Pancreas (tissue), 10 donors: ENCODE data around the gene MMAB. TPM values are rescaled to one million over a fixed set of nuclear protein-coding genes. Genes with fewer than 3 reads are reported as not detected.

Experiments used
- ATAC-seq, 4 donors: fragments of 200-7000 bp; cut with Tn5 transposase; one replicate each; pipeline versions ENCODE4 v1.8.0 to v1.9.1; 2020; ENCODE audit warnings: mild to moderate bottlenecking in 4 of 4, moderate library complexity in 4 of 4
- DNase-seq, 6 donors: peaks; one replicate each; pipeline ENCODE4 v3.0.0-alpha.2; 2020
- FAIRE-seq: peaks from 2 replicates; lab custom pipeline; 2012; peaks lifted over from hg19 to GRCh38; lab: Jason Lieb, UNC
- H3K27ac ChIP-seq, 4 donors: fragments of 200-600 bp; sonication (generic); 1 replicate in 3 of 4; 2 replicates in 1 of 4; pipeline versions ENCODE4 v1.5.0 to v1.8.0; 2020
- H3K27me3 ChIP-seq, 4 donors: fragments of 200-600 bp; one replicate each; pipeline ENCODE4 v1.8.0; 2021
- H3K36me3 ChIP-seq, 3 donors: fragments of 200-600 bp; sonication (generic) in 1 of 3; one replicate each; pipeline versions ENCODE4 v1.5.0 to v1.8.0; 2020 to 2021
- H3K4me1 ChIP-seq, 3 donors: fragments of 200-600 bp; one replicate each; pipeline ENCODE4 v1.8.0; 2021
- H3K4me3 ChIP-seq, 4 donors: fragments of 200-600 bp; sonication (generic) in 2 of 4; one replicate each; pipeline versions ENCODE4 v1.5.0 to v1.8.0; 2020 to 2021
- H3K9me3 ChIP-seq, 4 donors: fragments of 200-600 bp; one replicate each; pipeline ENCODE4 v1.8.0; 2021
- WGBS, 2 donors: extraction: QIAGEN DNeasy Blood & Tissue Kit; methylation state at CpG; one replicate each; pipeline ENCODE4 v1.1.7; 2013; 5-methylcytosine and 5-hydroxymethylcytosine counted together
- intact Hi-C, 3 donors: fragments of 100-400 bp; cut with DNase I; formaldehyde crosslinking; loops; one replicate each; pipeline versions ENCODE4 v1.11.1 to v1.14.2; 2022
- polyA plus RNA-seq, 2 donors: library from polyadenylated mRNA; stranded (reverse); fragments of 200-250 nt; gene quantifications; one replicate each; pipeline ENCODE4 v1.2.3, GENCODE V29; 2013
- total RNA-seq, 6 donors: library from RNA; stranded (reverse); fragmentation: NEBNext Ultra II Directional in 4 of 6; extraction: Animal tissue kit (Norgen Biotek cat#: 25700) in 4 of 6; gene quantifications; one replicate each; pipeline versions ENCODE4 v1.2.1 to v1.2.4, GENCODE V29; 2021 to 2023
- TF ChIP-seq, protein P1 (sequence below), 4 donors: fragments of 200-600 bp; sonication (generic) in 3 of 4; IDR thresholded peaks; one replicate each; pipeline versions ENCODE4 v1.5.0 to v1.8.0; 2021; ENCODE audit warnings: antibody characterized with exemption in 4 of 4
- donor health status: healthy with polysubstance abuse.
- donor health status: DM: no; HTN: no; CAD: no; lungs with moderate emphysema.
- donor health status: DM: no; HTN: no; CAD: no.
- donor health status: control.
- donor health status: control.
- donor health status: Bipolar disorder and iron deficiency.
- donor health status: DM: yes; HTN: yes; CAD: no.
- donor health status: DM: no; HTN: no; CAD: no.
- donor health status: DM: no; HTN: no; CAD: no.
- donor health status: DM: yes; HTN: yes; CAD: no.

MMAB gene
- total and polyA plus RNA-seq, 8 donors, result 15.6 to 40.6 (median 21.0) TPM

DNA sequence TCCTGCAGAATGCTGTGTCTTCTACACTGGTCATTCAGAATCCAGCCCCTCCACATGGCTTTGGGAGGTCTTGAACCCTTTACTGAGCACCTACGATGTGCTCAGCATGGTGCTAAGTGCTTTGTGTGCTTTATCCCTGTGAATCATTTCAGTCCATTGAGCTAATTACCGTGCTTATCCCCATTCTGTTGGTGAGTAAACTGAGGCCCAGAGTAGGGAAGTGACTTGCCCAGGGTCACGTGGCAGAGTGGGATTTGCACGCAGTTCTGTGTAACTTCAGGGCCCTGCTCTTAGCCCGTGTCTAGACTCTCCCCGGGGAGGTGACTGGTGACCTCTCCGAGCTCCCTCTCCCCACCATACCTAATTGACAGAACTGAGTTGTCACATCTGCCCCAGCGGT, 27.7 kb upstream of the MMAB start:
- FAIRE-seq, result no peak
- 90% methylated on average over 8 of the region's 8 CpGs for WGBS, 2 donors
- no peak for DNase-seq

DNA sequence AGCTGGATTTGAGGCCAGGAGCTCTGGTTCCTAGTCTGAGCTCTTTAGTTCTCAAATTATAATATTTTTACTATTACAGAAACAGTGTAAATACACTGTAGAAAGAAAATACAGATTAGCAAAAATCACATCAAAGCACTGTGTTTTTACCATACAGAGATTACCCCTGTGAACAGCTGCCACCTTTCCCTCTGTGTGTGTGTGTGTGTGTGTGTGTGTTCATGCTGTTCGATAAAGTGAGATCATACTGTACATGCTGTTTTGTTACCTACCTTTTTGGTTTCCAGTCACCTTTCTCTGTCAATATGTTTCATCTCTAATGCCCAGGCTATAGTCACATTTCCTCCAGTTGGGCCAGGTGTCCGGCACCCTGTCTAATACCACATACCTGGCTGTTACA, 27.2 kb upstream of the MMAB start:
- DNase-seq (peak in 2 of 6 donors; percentile 49 to 71), FAIRE-seq (no peak), ATAC-seq (peak; percentile 48 to 71 (median 60))
- H3K9me3 ChIP-seq, result no peaks in the 10 kb centered on the region
- WGBS, 2 donors, result 38 to 39% methylated on average over 2 of the region's 2 CpGs
- intact Hi-C loops, result loop anchor here in 1 of 3 donors (10.0 kb wide), 1 partner anchor 114 kb away; the partner anchor contains the start of gene FAM222A
- H3K36me3 ChIP-seq, result no peaks in the 10 kb centered on the region
- no peaks in the 10 kb centered on the region for H3K27me3 ChIP-seq
- peak overlapping the region in 1 of 4 donors; percentile 26 for H3K27ac ChIP-seq
- H3K4me3 ChIP-seq, result no peak overlapping the region
- TF ChIP-seq, protein P1, sequence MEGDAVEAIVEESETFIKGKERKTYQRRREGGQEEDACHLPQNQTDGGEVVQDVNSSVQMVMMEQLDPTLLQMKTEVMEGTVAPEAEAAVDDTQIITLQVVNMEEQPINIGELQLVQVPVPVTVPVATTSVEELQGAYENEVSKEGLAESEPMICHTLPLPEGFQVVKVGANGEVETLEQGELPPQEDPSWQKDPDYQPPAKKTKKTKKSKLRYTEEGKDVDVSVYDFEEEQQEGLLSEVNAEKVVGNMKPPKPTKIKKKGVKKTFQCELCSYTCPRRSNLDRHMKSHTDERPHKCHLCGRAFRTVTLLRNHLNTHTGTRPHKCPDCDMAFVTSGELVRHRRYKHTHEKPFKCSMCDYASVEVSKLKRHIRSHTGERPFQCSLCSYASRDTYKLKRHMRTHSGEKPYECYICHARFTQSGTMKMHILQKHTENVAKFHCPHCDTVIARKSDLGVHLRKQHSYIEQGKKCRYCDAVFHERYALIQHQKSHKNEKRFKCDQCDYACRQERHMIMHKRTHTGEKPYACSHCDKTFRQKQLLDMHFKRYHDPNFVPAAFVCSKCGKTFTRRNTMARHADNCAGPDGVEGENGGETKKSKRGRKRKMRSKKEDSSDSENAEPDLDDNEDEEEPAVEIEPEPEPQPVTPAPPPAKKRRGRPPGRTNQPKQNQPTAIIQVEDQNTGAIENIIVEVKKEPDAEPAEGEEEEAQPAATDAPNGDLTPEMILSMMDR (IDR thresholded peaks at IDR 0.05), result no peak
- peaks cover 0 to 14% (median 12%) of the 10 kb centered on the region in 3 donors for H3K4me1 ChIP-seq

More for the DNA sequence above, 27.7 kb upstream of the MMAB start:
- H3K27ac ChIP-seq, result no peak overlapping the region
- ATAC-seq, result no peak
- TF ChIP-seq, protein P1 (IDR thresholded peaks at IDR 0.05), result no peak
- H3K36me3 ChIP-seq, result no peaks in the 10 kb centered on the region
- H3K4me1 ChIP-seq, result peaks cover 0 to 14% (median 12%) of the 10 kb centered on the region in 3 donors
- no peaks in the 10 kb centered on the region for H3K9me3 ChIP-seq
- H3K4me3 ChIP-seq, result no peak overlapping the region
- H3K27me3 ChIP-seq, result no peaks in the 10 kb centered on the region
- intact Hi-C loops, result loop anchor here in 1 of 3 donors (10.0 kb wide), 1 partner anchor 114 kb away; the partner anchor contains the start of gene FAM222A

DNA sequence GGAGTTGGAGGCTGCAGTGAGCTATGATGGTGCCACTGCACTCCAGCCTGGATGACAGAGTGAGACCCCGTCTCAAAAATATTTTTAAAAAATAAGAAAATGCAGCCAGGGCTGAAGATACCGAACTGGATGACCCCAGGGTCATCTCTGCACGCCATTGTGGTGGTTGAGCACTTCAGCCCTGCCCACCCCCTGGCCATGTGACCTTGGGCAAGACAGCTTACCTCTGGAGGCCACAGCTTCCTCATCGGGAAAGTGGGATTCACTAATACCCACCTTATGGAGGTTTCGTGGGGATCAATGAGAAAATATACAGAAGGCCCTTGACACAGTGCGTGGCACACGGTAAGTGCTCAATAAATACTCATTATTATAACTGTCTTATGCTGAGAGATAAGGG, 25.8 kb upstream of the MMAB start:
- FAIRE-seq, result no peak
- no peak for ATAC-seq
- intact Hi-C loops, result loop anchor here in 2 of 3 donors (5.0 kb wide), 1 partner anchor 178 kb away; no protein-coding TSS in a partner anchor
- Histone ChIP-seq H3K9me3 (no peaks in the 10 kb centered on the region), H3K36me3 (no peaks in the 10 kb centered on the region), H3K4me1 (peaks cover 0 to 14% (median 12%) of the 10 kb centered on the region in 3 donors), H3K27ac (no peak overlapping the region), H3K4me3 (no peak overlapping the region), H3K27me3 (no peaks in the 10 kb centered on the region)
- no peak for DNase-seq
- TF ChIP-seq, protein P1 (IDR thresholded peaks at IDR 0.05), result no peak
- 62 to 76% methylated on average over 7 of the region's 7 CpGs for WGBS, 2 donors

DNA sequence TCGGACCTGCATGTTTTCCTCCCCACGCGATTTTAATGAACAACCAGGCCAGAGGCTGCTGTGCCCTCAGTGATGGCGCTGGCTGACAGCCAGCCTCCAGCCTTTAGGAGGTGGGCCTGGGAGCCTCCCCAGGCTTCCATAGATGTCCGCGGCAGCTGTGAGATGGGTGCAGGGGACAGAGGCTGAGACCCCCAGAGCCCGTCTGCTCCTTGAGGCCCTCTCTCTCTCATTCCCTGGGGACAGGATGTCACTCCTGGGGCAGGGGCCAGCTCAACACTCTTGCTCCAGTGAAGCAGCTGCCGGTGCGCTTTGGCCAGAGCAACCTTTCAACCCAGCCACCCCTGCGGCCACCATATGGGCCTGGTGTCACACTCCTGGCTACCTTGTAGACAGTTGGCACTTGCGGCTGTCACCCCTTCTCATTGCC, 25.1 kb upstream of the MMAB start:
- DNase-seq (no peak), FAIRE-seq (no peak), ATAC-seq (no peak)
- no peak overlapping the region for H3K4me3 ChIP-seq
- peaks cover 0 to 14% (median 12%) of the 10 kb centered on the region in 3 donors for H3K4me1 ChIP-seq
- WGBS, 2 donors, result 69 to 74% methylated on average over 11 of the region's 11 CpGs
- H3K27me3 ChIP-seq, result no peaks in the 10 kb centered on the region
- H3K27ac ChIP-seq, result no peak overlapping the region
- H3K36me3 ChIP-seq, result no peaks in the 10 kb centered on the region
- TF ChIP-seq, protein P1 (IDR thresholded peaks at IDR 0.05), result no peak
- intact Hi-C loops, result loop anchor here in 2 of 3 donors (5.0 kb wide), 1 partner anchor 179 kb away; no protein-coding TSS in a partner anchor
- no peaks in the 10 kb centered on the region for H3K9me3 ChIP-seq

DNA sequence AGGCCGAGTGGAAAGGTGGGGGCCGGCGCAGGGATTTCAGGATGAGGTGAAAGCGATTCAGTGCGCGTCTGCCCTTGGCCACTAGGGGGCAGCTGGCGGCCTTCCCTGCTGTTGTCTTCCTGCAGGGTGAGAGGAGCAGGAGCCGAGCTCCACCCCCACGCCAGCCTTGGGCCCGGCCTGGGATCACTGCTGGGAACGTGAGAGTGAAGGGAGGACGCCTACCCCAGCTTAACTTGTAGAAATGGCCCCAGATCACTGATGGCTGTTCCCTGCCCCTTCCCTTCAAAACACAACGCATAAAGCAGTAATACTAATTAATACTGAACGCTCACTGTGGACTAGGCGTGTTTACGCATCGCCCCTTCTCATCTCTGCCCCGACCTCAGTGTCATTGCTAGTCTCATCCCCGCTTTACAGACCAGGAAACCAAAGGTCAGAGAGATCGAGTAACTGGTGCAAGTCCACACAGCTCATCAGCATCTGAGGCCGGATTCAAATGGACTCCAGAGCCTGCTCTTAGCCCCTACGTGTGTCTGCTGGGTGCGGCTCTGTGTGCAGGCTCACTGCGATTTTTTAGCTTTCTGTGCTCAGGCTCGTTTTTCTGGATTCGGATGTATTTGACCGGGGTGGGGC, 24.6 kb upstream of the MMAB start:
- TF ChIP-seq, protein P1 (IDR thresholded peaks at IDR 0.05), result peak; percentile 90 to 96 (median 92)
- Histone ChIP-seq H3K4me1 (peaks cover 0 to 14% (median 12%) of the 10 kb centered on the region in 3 donors), H3K27me3 (no peaks in the 10 kb centered on the region), H3K9me3 (no peaks in the 10 kb centered on the region), H3K4me3 (no peak overlapping the region), H3K27ac (no peak overlapping the region), H3K36me3 (no peaks in the 10 kb centered on the region)
- WGBS, 2 donors, result 32 to 36% methylated on average over 27 of the region's 27 CpGs
- ATAC-seq (peak; percentile 87 to 97 (median 94)), FAIRE-seq (no peak), DNase-seq (peak; percentile 78 to 95 (median 89))
- intact Hi-C loops, result loop anchor here in 2 of 3 donors (5.0 kb wide), 1 partner anchor 179 kb away; no protein-coding TSS in a partner anchor
